K562 (cell line): ENCODE results near the gene ARHGAP8.

Experiments
- CBFA2T3 ChIP-seq: fragments of 450-650 bp; IDR thresholded peaks from 2 replicates; pipeline ENCODE4 v1.6.1; 2017
- CTCF ChIP-seq, 3 experiments: IDR thresholded peaks in 2 of 3; conservative IDR thresholded peaks in 1 of 3; 2 replicates each; pipeline ENCODE4 v1.5.1; 2011 to 2012; ENCODE audit warnings: low read length in 3 of 3, mild to moderate bottlenecking in 3 of 3, control low read depth in 2 of 3, improper control_type of control experiment in 1 of 3, inconsistent platforms in 1 of 3, low read depth in 1 of 3, mixed read lengths in 1 of 3, moderate library complexity in 1 of 3; ENCODE audit not compliant: insufficient read depth in 2 of 3
- KDM1A ChIP-seq, 2 experiments: fragments of 450-650 bp; IDR thresholded peaks; 2 replicates each; pipeline ENCODE4 v1.6.1; 2016; ENCODE audit warnings: mild to moderate bottlenecking in 2 of 2
- RCOR1 ChIP-seq, 2 experiments: IDR thresholded peaks; 2 replicates each; pipeline ENCODE4 v1.6.1; 2012; ENCODE audit warnings: low read depth in 2 of 2, low read length in 2 of 2, borderline replicate concordance in 1 of 2, improper control_type of control experiment in 1 of 2
- TAF1 ChIP-seq: IDR thresholded peaks from 2 replicates; pipeline ENCODE4 v1.6.1; 2011; ENCODE audit warnings: mild to moderate bottlenecking, low read length, moderate library complexity; ENCODE audit not compliant: insufficient read depth, control insufficient read depth, severe bottlenecking; ENCODE audit errors: extremely low read depth
- XRCC5 ChIP-seq: fragments of 200-400 bp; formaldehyde crosslinking; IDR thresholded peaks from 2 replicates; pipeline ENCODE4 v1.6.1; 2017; ENCODE audit warnings: low read depth, mild to moderate bottlenecking, low read length
- ZNF133 ChIP-seq: fragments of 250-450 bp; sonication (Bioruptor Pico); IDR thresholded peaks from 2 replicates; pipeline ENCODE4 v1.4.0; 2020; ENCODE audit warnings: mild to moderate bottlenecking
- ZNF830 ChIP-seq: fragments of 250-450 bp; sonication (Bioruptor Pico); IDR thresholded peaks from 2 replicates; pipeline ENCODE4 v1.5.0; 2021; ENCODE audit warnings: mild to moderate bottlenecking

GRCh38 chr22:44888491-44889254 is 136.3 kb downstream of the ARHGAP8 start:
- TF ChIP-seq XRCC5 (no peak), ZNF830 (CRISPR knock-in tag) (no peak), TAF1 (no peak), KDM1A (IDR thresholded peaks at IDR 0.05) (no peak), CTCF (IDR thresholded peaks at IDR 0.05 in 2 of 3, conservative IDR thresholded peaks at IDR 0.05 in 1 of 3; ENCODE audit: insufficient read depth in 2 of 3, low read depth in 1 of 3, low read length in 3 of 3) (no peak), RCOR1 (IDR thresholded peaks at IDR 0.05; ENCODE audit: borderline replicate concordance in 1 of 2, low read depth in 2 of 2, low read length in 2 of 2) (no peak), CBFA2T3 (no peak), ZNF133 (CRISPR knock-in tag) (no peak)
